IPS-NIHi11 (cell line): ENCODE data around the gene UNC93B1.

Experiments used
- DNase-seq: peaks from one replicate; pipeline ENCODE4 v3.0.0; 2012; ENCODE audit warnings: mixed read lengths, low spot score

The UNC93B1 gene

GRCh38 chr11:68003846-68004550 lies at the start of gene UNC93B1:
UNC93B1 (minus strand) TSS chr11:68004097; CDS start chr11:68004043, 54 bp downstream.
- DNase-seq: peak; percentile 86

DNA sequence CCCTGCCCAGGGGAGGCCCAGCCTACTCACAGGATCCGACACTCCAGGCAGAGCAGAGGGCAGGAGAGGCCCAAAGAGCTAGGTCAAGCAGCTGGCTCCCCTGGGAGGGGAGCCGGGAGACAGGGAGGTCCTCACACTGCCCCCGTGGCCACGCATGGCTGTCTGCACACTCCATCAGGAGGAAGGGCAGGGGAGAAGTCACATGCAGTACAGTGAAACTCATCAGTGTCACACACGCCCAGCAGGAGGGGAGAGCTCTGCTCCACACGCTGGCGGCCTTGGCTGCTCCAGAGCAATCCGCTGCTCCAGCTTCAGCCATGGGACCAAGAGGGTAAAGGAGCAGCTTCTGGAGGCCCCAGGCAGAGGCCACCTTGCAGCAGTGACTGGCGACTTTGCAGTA lies 49.2 kb upstream of the UNC93B1 start:
- DNase-seq: no peak

GRCh38 chr11:68052137-68052873 lies 48.4 kb upstream of the UNC93B1 start:
- no peak for DNase-seq

- DNase-seq: peak; percentile 55
Observed at GRCh38 chr11:68051191-68052136, 47.6 kb upstream of the UNC93B1 start.

DNA sequence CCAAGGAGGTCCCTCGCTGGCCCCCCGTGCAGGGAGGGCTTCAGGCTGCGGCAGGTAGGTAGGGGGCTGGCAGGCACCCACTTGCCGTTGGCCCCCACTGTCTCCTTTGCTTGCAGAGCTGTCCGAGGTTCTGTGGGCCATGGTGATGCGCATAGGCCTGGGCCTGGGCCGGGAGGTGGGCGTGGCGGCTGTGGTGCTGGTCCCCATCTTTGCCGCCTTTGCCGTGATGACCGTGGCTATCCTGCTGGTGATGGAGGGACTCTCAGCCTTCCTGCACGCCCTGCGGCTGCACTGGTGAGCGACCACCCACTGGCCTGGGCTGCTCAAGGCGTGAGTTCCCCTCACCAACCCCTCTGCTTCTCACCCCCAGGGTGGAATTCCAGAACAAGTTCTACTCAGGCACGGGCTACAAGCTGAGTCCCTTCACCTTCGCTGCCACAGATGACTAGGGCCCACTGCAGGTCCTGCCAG lies 46.5 kb upstream of the UNC93B1 start:
- DNase-seq: peak; percentile 27

DNA sequence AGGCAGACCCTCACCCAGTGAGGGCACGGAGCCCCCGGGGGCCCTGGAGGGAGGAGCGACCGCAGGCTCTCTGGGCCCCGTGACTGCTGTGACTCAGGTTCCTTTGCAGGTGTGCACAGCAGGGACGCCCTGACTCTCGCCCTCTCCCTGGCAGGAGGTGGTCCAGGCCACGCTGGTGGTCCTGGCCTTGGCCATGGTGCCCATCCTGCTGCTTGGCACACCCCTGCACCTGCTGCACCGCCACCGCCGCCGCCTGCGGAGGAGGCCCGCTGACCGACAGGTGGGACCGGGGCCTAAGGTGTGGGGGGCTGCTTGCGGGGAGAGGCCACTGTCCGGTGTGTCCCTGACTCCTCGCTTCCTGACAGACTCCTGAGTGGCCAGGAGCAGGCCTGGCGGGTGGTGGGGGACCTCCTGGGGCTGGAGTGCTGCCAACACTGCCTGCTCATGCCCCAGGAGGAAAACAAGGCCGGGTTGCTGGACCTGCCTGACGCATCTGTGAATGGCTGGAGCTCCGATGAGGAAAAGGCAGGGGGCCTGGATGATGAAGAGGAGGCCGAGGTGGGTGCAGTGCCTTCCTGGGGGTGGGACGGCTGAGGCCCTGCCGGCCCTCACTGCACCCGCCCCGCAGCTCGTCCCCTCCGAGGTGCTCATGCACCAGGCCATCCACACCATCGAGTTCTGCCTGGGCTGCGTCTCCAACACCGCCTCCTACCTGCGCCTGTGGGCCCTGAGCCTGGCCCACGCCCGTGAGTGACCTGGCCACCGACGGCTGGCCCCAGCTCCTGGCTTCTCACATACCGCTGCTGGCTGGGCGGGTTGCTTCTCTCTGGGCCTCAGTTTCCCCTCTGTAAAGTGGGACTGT lies 45.8 kb upstream of the UNC93B1 start:
- DNase-seq: peak; percentile 38

GRCh38 chr11:68048681-68049508 lies 45.0 kb upstream of the UNC93B1 start:
- peak; percentile 21 for DNase-seq

- DNase-seq: no peak
Observed at GRCh38 chr11:68047437-68048290, 43.8 kb upstream of the UNC93B1 start.

GRCh38 chr11:68044898-68045351 lies 41.0 kb upstream of the UNC93B1 start:
- DNase-seq: no peak

- peak; percentile 62 for DNase-seq
Observed at GRCh38 chr11:68044145-68044813, 40.4 kb upstream of the UNC93B1 start.

DNA sequence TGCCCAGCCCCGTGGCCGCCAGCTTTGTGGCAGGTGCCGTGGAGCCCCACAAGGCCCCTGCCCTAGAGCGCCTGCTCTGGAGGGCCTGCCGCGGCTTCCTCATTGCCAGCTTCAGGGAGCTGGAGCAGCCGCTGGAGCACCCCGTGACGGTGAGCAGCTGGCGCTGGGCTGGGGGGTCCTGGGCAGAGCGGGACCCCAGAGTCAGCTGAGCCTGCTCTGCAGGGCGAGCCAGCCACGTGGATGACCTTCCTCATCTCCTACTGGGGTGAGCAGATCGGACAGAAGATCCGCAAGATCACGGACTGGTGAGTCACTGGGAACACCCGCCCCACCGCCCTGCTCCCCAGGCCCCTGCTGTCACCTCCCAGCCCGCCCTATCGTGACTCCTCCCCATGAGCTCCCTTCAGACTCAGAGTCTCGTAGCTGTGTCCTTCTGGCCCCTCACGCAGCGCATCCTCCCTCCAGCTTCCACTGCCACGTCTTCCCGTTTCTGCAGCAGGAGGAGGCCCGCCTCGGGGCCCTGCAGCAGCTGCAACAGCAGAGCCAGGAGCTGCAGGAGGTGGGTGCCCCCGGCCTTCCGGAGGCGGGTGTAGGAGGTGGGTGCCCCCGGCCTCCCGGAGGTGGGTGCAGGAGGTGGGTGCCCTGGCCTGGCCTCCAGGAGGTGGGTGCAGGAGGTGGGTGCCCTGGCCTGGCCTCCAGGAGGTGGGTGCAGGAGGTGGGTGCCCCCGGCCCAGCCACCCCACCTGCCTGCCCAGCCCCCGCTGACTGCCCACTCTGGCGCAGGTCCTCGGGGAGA lies 39.6 kb upstream of the UNC93B1 start:
- no peak for DNase-seq

GRCh38 chr11:68043029-68043348 lies 39.1 kb upstream of the UNC93B1 start:
- no peak for DNase-seq

DNA sequence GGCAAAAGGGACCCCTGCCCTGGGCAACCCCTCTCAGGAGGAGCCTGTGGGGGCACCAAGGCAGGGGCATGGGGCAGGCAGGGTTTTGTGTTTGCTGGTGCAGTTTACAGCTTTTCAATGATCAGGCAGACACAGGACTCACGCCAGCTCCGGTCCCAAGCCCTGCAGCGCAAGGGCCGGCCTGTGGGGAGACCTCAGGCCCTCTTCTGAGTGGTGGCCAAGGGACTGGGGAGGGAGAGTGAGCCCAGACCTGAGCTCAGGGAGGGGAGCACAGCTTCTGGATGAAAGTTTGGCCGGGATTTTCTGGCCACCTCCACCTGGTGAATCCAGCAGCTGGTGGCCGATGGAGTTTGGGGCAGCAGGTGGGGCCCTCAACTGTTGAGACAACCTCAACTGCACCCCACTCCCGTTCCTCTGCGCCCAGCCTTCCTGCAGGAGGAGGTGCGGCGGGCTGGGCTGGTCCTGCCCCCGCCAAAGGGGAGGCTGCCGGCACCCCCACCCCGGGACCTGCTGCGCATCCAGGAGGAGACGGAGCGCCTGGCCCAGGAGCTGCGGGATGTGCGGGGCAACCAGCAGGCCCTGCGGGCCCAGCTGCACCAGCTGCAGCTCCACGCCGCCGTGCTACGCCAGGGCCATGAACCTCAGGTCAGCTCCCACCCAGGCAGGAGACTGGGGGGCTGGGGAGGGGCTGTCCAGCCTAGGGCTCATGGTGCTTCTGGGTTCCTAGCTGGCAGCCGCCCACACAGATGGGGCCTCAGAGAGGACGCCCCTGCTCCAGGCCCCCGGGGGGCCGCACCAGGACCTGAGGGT lies 38.5 kb upstream of the UNC93B1 start:
- DNase-seq: no peak

GRCh38 chr11:68041617-68042218 lies 37.8 kb upstream of the UNC93B1 start:
- no peak for DNase-seq

GRCh38 chr11:68040957-68041591 lies 37.2 kb upstream of the UNC93B1 start:
- DNase-seq: no peak
